ENCODE data around the gene ATXN10.

GRCh38 chr22:45786726-45787125 lies 115.1 kb downstream of the ATXN10 start:
- TF ChIP-seq GATA2 (IDR thresholded peaks at IDR 0.05; ENCODE audit: low read depth, low read length) (no peak), GATA3 (IDR thresholded peaks at IDR 0.05; ENCODE audit: low read depth, low read length) (no peak)
